Neutrophil (primary cell): Measurements from ENCODE around the gene GRIA1.

ENCODE experiments used
- H3K27ac ChIP-seq: fragments of 200-600 bp; sonication (generic); 2 replicates; pipeline ENCODE4 v1.5.1; 2016; ENCODE audit warnings: mild to moderate bottlenecking, moderate library complexity
- H3K27me3 ChIP-seq: fragments of 200-600 bp; sonication (generic); 2 replicates; pipeline ENCODE4 v1.6.0; 2016; ENCODE audit warnings: mild to moderate bottlenecking
- H3K36me3 ChIP-seq: fragments of 200-600 bp; sonication (generic); 2 replicates; pipeline ENCODE4 v1.5.1; 2017
- H3K4me1 ChIP-seq, 2 experiments: fragments of 200-600 bp in 1 of 2; sonication (generic) in 1 of 2; 1 replicate in 1 of 2; 2 replicates in 1 of 2; pipeline versions ENCODE4 v1.5.1 to v1.6.1; 2013 to 2016; ENCODE audit warnings: low read depth in 1 of 2, low read length in 1 of 2, mild to moderate bottlenecking in 1 of 2, moderate library complexity in 1 of 2; ENCODE audit not compliant: control insufficient read depth in 1 of 2, insufficient read depth in 1 of 2
- H3K4me3 ChIP-seq, 2 experiments: fragments of 200-600 bp in 1 of 2; sonication (generic) in 1 of 2; 1 replicate in 1 of 2; 2 replicates in 1 of 2; pipeline ENCODE4 v1.5.1; 2013 to 2016; ENCODE audit warnings: low read depth in 1 of 2, low read length in 1 of 2, mild to moderate bottlenecking in 1 of 2, moderate library complexity in 1 of 2
- H3K9me3 ChIP-seq: fragments of 200-600 bp; sonication (generic); 2 replicates; pipeline ENCODE4 v1.5.1; 2016
- TF ChIP-seq, protein P1 (sequence below): fragments of 200-600 bp; sonication (generic); IDR thresholded peaks from 2 replicates; pipeline ENCODE4 v1.5.1; 2016; ENCODE audit warnings: antibody characterized with exemption

Gene GRIA1

DNA sequence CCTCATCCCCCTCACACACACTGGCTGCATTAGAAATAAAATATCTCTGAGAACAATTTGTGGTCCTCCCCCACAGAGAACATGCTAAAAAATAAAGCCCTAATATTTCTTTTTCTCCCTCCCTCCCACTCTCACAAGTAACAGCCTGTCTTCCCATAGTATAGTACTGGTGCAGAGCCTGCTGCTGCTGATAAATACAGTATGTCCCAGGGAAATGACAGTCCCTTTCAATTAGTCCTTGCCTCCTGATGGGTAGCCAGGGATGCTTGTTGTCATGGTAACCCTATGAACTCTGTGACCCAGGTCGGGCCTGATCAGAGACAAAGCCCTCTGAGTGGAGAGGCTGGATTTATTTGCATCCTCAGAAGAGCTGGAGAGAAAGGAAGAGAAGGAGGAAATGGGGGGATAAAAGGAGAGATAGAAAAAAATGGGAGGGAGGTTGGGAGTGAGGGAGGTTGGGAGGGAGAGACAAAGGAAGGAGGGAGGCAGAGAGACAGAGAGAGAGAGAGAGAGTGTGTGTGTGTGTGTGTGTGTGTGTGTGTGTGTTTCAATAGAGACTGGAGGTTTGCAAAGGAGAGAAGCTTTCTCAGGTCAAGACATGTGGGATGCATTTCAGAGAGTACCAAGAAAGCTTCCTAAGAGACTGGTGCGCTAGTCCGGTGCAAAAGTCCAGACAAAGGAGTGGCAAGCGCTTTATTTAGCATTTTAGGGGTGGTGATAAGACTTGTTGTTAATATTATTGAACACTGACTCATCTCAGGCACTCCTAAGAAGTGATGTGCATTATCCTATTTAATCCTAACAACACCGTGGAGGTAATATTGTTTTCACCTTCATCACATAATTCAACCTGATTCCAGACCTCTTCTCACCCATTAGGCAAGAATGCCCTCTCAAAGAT is 287.5 kb downstream of the GRIA1 start:
- TF ChIP-seq, protein P1, sequence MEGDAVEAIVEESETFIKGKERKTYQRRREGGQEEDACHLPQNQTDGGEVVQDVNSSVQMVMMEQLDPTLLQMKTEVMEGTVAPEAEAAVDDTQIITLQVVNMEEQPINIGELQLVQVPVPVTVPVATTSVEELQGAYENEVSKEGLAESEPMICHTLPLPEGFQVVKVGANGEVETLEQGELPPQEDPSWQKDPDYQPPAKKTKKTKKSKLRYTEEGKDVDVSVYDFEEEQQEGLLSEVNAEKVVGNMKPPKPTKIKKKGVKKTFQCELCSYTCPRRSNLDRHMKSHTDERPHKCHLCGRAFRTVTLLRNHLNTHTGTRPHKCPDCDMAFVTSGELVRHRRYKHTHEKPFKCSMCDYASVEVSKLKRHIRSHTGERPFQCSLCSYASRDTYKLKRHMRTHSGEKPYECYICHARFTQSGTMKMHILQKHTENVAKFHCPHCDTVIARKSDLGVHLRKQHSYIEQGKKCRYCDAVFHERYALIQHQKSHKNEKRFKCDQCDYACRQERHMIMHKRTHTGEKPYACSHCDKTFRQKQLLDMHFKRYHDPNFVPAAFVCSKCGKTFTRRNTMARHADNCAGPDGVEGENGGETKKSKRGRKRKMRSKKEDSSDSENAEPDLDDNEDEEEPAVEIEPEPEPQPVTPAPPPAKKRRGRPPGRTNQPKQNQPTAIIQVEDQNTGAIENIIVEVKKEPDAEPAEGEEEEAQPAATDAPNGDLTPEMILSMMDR: no peak
- Histone ChIP-seq H3K27me3 (no peaks in the 10 kb centered on the region), H3K36me3 (no peaks in the 10 kb centered on the region), H3K4me3 (no peak overlapping the region), H3K4me1 (no peaks in the 10 kb centered on the region), H3K9me3 (no peaks in the 10 kb centered on the region), H3K27ac (no peak overlapping the region)

DNA sequence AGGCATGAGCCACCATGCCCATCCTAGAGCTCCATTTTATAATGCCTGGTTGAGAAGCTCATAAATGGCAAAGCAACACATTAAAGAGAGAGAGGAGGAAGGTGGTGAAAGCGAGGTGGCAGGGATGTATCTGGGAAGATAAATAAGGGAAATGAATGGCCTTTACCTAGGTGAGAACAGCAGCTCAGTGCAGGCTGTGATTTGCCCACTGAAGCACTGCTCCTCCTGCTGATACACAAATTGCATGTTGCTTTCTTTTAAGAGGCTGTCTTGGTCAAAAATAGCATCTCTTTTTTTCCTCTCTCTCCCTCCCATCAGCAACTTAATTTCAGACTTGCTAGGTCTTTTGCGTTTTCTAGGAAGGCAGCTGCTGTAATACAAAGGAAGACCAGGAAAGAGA is 289.4 kb downstream of the GRIA1 start:
- no peak overlapping the region for H3K27ac ChIP-seq

GRCh38 chr5:153780876-153781705 is 290.6 kb downstream of the GRIA1 start:
- Histone ChIP-seq H3K27me3 (no peaks in the 10 kb centered on the region), H3K27ac (no peak overlapping the region), H3K4me1 (no peaks in the 10 kb centered on the region), H3K4me3 (no peak overlapping the region), H3K36me3 (no peaks in the 10 kb centered on the region), H3K9me3 (no peaks in the 10 kb centered on the region)
- TF ChIP-seq, protein P1: no peak

More for the DNA sequence above, 289.4 kb downstream of the GRIA1 start:
- Histone ChIP-seq H3K9me3 (no peaks in the 10 kb centered on the region), H3K27me3 (no peaks in the 10 kb centered on the region), H3K4me3 (no peak overlapping the region), H3K36me3 (no peaks in the 10 kb centered on the region), H3K4me1 (no peaks in the 10 kb centered on the region)
- TF ChIP-seq, protein P1: no peak

DNA sequence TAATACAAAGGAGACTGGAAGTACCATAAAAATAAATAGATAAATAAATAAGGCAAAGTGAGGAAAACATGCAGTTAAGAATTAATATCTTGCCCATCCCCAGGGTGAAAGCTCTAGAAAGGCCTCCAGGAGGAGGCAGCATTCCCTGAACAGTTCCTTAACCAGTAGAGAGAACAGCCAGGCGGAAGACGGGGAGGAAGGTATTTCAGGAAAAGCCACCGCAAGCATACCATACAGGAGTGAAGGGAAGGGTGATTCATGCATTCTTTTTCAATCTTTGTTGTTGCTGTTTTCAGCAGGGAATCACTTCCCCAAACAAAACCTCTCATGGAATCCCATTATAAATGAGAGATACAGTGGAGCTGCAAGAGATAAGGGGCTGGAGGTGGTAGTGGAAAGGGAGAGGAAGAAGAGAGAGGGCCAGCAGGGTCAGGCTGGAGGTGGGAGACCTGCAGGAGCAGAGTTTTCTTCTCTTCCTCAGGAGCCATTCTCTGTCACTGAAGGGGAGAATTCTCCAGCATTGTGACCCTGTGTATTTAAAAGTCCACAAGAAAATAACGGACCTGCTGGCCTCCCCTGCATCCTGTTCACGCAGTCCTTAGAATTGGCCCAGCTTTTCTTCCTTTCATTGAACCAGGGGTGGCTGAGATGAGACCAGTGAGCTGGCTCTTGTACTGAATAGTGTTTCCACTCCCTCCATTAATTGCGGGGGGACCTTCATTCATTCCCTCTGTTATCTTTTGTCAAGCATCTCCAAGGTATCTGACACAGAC is 292.3 kb downstream of the GRIA1 start:
- Histone ChIP-seq H3K4me1 (no peaks in the 10 kb centered on the region), H3K36me3 (no peaks in the 10 kb centered on the region), H3K27ac (no peak overlapping the region), H3K4me3 (no peak overlapping the region), H3K9me3 (no peaks in the 10 kb centered on the region), H3K27me3 (no peaks in the 10 kb centered on the region)
- TF ChIP-seq, protein P1: no peak

GRCh38 chr5:153783362-153783658 is 292.8 kb downstream of the GRIA1 start:
- Histone ChIP-seq H3K27ac (no peak overlapping the region), H3K9me3 (no peaks in the 10 kb centered on the region), H3K4me1 (no peaks in the 10 kb centered on the region), H3K4me3 (no peak overlapping the region), H3K27me3 (no peaks in the 10 kb centered on the region), H3K36me3 (no peaks in the 10 kb centered on the region)
- TF ChIP-seq, protein P1: no peak
